GM12875 (cell line): Measurements from ENCODE around the gene LY6G6C.

Source experiments
- H3K4me3 ChIP-seq: one replicate; pipeline ENCODE4 v1.5.1; 2011; ENCODE audit warnings: low read depth, low read length, control low read depth
- CTCF ChIP-seq: IDR thresholded peaks from 2 replicates; pipeline ENCODE4 v1.5.1; 2011; ENCODE audit warnings: low read depth, mild to moderate bottlenecking, control low read depth, inconsistent platforms, low read length, moderate library complexity, borderline replicate concordance; ENCODE audit not compliant: insufficient read depth

Gene LY6G6C

GRCh38 chr6:31717499-31718222, 3.9 kb downstream of the LY6G6C start:
- TF ChIP-seq CTCF = 0 out of 2 replicates have a peak, but pooled peaks have one; percentile 4
- H3K4me3 ChIP-seq = no peak overlapping the region

- H3K4me3 ChIP-seq = no peak within 1 kb of the TSS
- TF ChIP-seq CTCF = no peak
Observed at GRCh38 chr6:31715022-31715958, 6.3 kb downstream of the LY6G6C start, which contains the start of gene LY6G6D. LY6G6D (plus strand) TSS chr6:31715348; CDS start chr6:31715356, 8 bp downstream.

- no peak for TF ChIP-seq CTCF
Observed at GRCh38 chr6:31713991-31714684, 7.4 kb downstream of the LY6G6C start.

GRCh38 chr6:31713465-31713864, 8.1 kb downstream of the LY6G6C start:
- TF ChIP-seq CTCF = no peak
- H3K4me3 ChIP-seq = no peak overlapping the region

More at GRCh38 chr6:31713991-31714684, 7.4 kb downstream of the LY6G6C start:
- no peak overlapping the region for H3K4me3 ChIP-seq

- no peak overlapping the region for H3K4me3 ChIP-seq
- TF ChIP-seq CTCF = peak; percentile 10; the same call in 1 of the 2 replicates
Observed at GRCh38 chr6:31712296-31712695, 9.2 kb downstream of the LY6G6C start.

- no peak overlapping the region for H3K4me3 ChIP-seq
- TF ChIP-seq CTCF = no peak
Observed at GRCh38 chr6:31711233-31711632, 10.3 kb downstream of the LY6G6C start.
